ENCODE data around the gene FASN. TPM values are rescaled to one million over a fixed set of nuclear protein-coding genes. Genes with fewer than 3 reads are reported as not detected.

FASN gene
- total and polyA plus RNA-seq, 2 of the 13 experiments (the other 11 are each of a cell fraction or from before 2014, with no cell fraction given): 51.7 to 101 TPM

DNA sequence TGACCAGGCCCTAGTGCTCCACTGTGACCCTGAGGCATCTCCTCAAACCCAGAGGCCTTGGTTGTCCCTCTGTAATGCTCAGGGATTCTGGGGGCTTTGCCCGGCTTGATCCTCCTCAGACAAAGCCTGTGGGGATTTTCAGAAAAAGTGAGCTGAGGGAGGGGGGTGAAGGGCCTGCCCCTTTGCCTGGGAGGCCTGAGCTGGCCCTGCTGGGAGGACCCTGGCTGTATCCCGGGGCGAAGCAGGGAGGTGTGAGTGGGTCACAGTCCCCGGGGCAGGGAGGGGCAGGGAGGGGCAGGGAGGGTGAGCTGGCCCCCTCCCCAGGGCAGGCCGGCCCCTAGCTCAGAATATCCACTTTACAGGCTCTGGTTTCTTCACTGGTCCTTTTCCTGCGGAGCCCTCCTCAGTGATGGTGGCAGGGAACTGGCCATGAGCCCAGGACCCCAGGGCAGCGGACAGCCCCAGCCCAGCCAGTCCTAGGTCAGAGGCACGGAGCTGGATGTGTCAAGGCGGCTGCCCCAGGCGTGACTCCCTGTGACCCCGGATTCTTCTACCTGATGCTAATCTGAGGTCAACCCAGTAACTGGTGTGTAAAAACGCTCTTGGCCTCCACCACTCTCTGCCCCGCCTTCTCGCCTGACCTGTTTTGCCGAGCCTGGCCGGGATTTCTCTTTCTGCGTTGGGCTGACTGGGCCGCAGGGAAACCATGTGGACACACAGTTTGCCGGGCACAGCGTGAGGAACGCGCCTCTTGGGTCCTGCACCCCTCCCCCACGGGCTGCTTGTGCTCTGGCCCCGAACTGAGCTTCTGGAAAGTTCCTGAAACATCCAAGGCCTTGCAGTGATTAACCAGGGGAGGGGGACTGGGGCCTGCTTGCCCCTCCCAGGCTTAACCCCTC is 5.8 kb upstream of the FASN start (continued):
- TF ChIP-seq IKZF5 (CRISPR knock-in tag; IDR thresholded peaks at IDR 0.05) (peak; percentile 83), ZNF790 (CRISPR knock-in tag; IDR thresholded peaks at IDR 0.05; ENCODE audit: borderline replicate concordance) (no peak), ZBTB20 (CRISPR knock-in tag; IDR thresholded peaks at IDR 0.05; ENCODE audit: borderline replicate concordance, low read depth) (no peak; the same call in 1 of the 2 replicates), ZNF839 (CRISPR knock-in tag; IDR thresholded peaks at IDR 0.05; ENCODE audit: borderline replicate concordance) (peak; percentile 47; the same call in 1 of the 2 replicates), ETV5 (CRISPR knock-in tag; IDR thresholded peaks at IDR 0.05; ENCODE audit: borderline replicate concordance) (0 out of 2 replicates have a peak, but pooled peaks have one; percentile 19), POGZ (CRISPR knock-in tag; IDR thresholded peaks at IDR 0.05) (no peak; the same call in 1 of the 2 replicates), HES4 (CRISPR knock-in tag; IDR thresholded peaks at IDR 0.05; ENCODE audit: borderline replicate concordance) (peak; percentile 75), ZNF343 (CRISPR knock-in tag; IDR thresholded peaks at IDR 0.05) (no peak), ZNF672 (CRISPR knock-in tag; IDR thresholded peaks at IDR 0.05) (no peak), POGK (CRISPR knock-in tag; conservative IDR thresholded peaks at IDR 0.05) (0 out of 2 replicates have a peak, but pooled peaks have one; percentile 54), TBL1XR1 (IDR thresholded peaks at IDR 0.05; ENCODE audit: borderline replicate concordance, low read length, partially characterized antibody) (peak; percentile 33), ARNT2 (CRISPR knock-in tag; IDR thresholded peaks at IDR 0.05; ENCODE audit: low read depth) (peak; percentile 83), CBX5 (CRISPR knock-in tag; IDR thresholded peaks at IDR 0.05; ENCODE audit: borderline replicate concordance) (peak; percentile 82; the same call in 1 of the 2 replicates), NFRKB (IDR thresholded peaks at IDR 0.05) (no peak)
- TF ChIP-seq, protein P1, sequence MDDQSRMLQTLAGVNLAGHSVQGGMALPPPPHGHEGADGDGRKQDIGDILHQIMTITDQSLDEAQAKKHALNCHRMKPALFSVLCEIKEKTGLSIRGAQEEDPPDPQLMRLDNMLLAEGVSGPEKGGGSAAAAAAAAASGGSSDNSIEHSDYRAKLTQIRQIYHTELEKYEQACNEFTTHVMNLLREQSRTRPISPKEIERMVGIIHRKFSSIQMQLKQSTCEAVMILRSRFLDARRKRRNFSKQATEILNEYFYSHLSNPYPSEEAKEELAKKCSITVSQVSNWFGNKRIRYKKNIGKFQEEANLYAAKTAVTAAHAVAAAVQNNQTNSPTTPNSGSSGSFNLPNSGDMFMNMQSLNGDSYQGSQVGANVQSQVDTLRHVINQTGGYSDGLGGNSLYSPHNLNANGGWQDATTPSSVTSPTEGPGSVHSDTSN (CRISPR knock-in tag; IDR thresholded peaks at IDR 0.05; ENCODE audit: borderline replicate concordance): no peak
- TF ChIP-seq, protein P2, sequence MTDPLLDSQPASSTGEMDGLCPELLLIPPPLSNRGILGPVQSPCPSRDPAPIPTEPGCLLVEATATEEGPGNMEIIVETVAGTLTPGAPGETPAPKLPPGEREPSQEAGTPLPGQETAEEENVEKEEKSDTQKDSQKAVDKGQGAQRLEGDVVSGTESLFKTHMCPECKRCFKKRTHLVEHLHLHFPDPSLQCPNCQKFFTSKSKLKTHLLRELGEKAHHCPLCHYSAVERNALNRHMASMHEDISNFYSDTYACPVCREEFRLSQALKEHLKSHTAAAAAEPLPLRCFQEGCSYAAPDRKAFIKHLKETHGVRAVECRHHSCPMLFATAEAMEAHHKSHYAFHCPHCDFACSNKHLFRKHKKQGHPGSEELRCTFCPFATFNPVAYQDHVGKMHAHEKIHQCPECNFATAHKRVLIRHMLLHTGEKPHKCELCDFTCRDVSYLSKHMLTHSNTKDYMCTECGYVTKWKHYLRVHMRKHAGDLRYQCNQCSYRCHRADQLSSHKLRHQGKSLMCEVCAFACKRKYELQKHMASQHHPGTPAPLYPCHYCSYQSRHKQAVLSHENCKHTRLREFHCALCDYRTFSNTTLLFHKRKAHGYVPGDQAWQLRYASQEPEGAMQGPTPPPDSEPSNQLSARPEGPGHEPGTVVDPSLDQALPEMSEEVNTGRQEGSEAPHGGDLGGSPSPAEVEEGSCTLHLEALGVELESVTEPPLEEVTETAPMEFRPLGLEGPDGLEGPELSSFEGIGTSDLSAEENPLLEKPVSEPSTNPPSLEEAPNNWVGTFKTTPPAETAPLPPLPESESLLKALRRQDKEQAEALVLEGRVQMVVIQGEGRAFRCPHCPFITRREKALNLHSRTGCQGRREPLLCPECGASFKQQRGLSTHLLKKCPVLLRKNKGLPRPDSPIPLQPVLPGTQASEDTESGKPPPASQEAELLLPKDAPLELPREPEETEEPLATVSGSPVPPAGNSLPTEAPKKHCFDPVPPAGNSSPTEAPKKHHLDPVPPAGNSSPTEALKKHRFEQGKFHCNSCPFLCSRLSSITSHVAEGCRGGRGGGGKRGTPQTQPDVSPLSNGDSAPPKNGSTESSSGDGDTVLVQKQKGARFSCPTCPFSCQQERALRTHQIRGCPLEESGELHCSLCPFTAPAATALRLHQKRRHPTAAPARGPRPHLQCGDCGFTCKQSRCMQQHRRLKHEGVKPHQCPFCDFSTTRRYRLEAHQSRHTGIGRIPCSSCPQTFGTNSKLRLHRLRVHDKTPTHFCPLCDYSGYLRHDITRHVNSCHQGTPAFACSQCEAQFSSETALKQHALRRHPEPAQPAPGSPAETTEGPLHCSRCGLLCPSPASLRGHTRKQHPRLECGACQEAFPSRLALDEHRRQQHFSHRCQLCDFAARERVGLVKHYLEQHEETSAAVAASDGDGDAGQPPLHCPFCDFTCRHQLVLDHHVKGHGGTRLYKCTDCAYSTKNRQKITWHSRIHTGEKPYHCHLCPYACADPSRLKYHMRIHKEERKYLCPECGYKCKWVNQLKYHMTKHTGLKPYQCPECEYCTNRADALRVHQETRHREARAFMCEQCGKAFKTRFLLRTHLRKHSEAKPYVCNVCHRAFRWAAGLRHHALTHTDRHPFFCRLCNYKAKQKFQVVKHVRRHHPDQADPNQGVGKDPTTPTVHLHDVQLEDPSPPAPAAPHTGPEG (CRISPR knock-in tag; IDR thresholded peaks at IDR 0.05): peak; percentile 83; the same call in 1 of the 2 replicates

Data from HepG2 (cell line).